SK-N-SH (cell line): ENCODE results near the gene COMMD10. TPM values are rescaled to one million over a fixed set of nuclear protein-coding genes. Genes with fewer than 3 reads are reported as not detected.

Experiments used
- CTCF ChIA-PET: fragments of 300-600, 350-600 bp; formaldehyde crosslinking; extraction: SDS; loops from one replicate; lab custom pipeline; 2021; lab: Yijun Ruan, JAX
- POLR2A ChIA-PET: fragments of 350-600 bp; sonication (Branson Sonifier 250); formaldehyde crosslinking; extraction: SDS; loops from one replicate; lab custom pipeline; 2020; ENCODE audit warnings: antibody characterized with exemption, inconsistent platforms; lab: Yijun Ruan, JAX
- DNase-seq: peaks from one replicate; pipeline ENCODE4 v3.0.0; 2012
- H2AFZ ChIP-seq: fragments of 200-600 bp; sonication (generic); 2 replicates; pipeline ENCODE4 v1.8.1; 2016; ENCODE audit warnings: antibody characterized with exemption, mild to moderate bottlenecking, low read depth
- H3F3A ChIP-seq: fragments of 200-600 bp; sonication (generic); replicated peaks from 2 replicates; pipeline ENCODE3; 2016; ENCODE audit warnings: antibody characterized with exemption, mild to moderate bottlenecking; ENCODE audit not compliant: insufficient read depth
- H3K27ac ChIP-seq, 2 experiments: fragments of 200-500 bp in 1 of 2; fragments of 200-600 bp in 1 of 2; sonication (Bioruptor generic) in 1 of 2; sonication (generic), shearing (Covaris generic) in 1 of 2; 2 replicates each; pipeline versions ENCODE4 v1.5.1 to v1.6.1; 2014 to 2016; ENCODE audit warnings: low read depth in 2 of 2, inconsistent platforms in 1 of 2, low read length in 1 of 2, mild to moderate bottlenecking in 1 of 2, mixed read lengths in 1 of 2
- H3K27me3 ChIP-seq: fragments of 200-600 bp; sonication (generic), shearing (Covaris generic); 2 replicates; pipeline ENCODE4 v1.6.1; 2016; ENCODE audit warnings: mixed run types; ENCODE audit not compliant: insufficient read depth
- H3K36me3 ChIP-seq, 2 experiments: fragments of 200-500 bp in 1 of 2; fragments of 200-600 bp in 1 of 2; sonication (Bioruptor generic) in 1 of 2; sonication (generic) in 1 of 2; replicated peaks in 1 of 2; 2 replicates each; pipeline versions ENCODE3 to v1.5.1; 2014 to 2016; ENCODE audit warnings: low read length in 1 of 2, mild to moderate bottlenecking in 1 of 2; ENCODE audit not compliant: insufficient read depth in 2 of 2, control insufficient read depth in 1 of 2
- H3K4me1 ChIP-seq, 2 experiments: fragments of 200-500 bp in 1 of 2; fragments of 200-600 bp in 1 of 2; sonication (Bioruptor generic) in 1 of 2; sonication (generic), shearing (Covaris generic) in 1 of 2; 2 replicates each; pipeline versions ENCODE4 v1.5.1 to v1.6.1; 2014 to 2016; ENCODE audit warnings: low read depth in 1 of 2, low read length in 1 of 2, mixed run types in 1 of 2; ENCODE audit not compliant: insufficient read depth in 2 of 2, control insufficient read depth in 1 of 2
- H3K4me2 ChIP-seq: fragments of 200-600 bp; sonication (generic), shearing (Covaris generic); 2 replicates; pipeline ENCODE4 v1.6.1; 2017; ENCODE audit warnings: mixed run types
- H3K4me3 ChIP-seq, 2 experiments: fragments of 200-500 bp in 1 of 2; fragments of 200-600 bp in 1 of 2; sonication (Bioruptor generic) in 1 of 2; sonication (generic), shearing (Covaris generic) in 1 of 2; 2 replicates each; pipeline versions ENCODE4 v1.5.1 to v1.8.1; 2014 to 2016; ENCODE audit warnings: low read depth in 2 of 2, inconsistent platforms in 1 of 2, low read length in 1 of 2, mild to moderate bottlenecking in 1 of 2, mixed read lengths in 1 of 2, moderate library complexity in 1 of 2
- H3K79me2 ChIP-seq: fragments of 200-600 bp; sonication (generic); 2 replicates; pipeline ENCODE4 v1.8.1; 2017; ENCODE audit warnings: mild to moderate bottlenecking; ENCODE audit not compliant: insufficient read depth
- H3K9ac ChIP-seq: fragments of 200-600 bp; sonication (generic); 2 replicates; pipeline ENCODE4 v1.6.1; 2017; ENCODE audit warnings: mixed run types
- H3K9me2 ChIP-seq: fragments of 200-600 bp; sonication (generic); 2 replicates; pipeline ENCODE4 v1.6.1; 2017; ENCODE audit warnings: mixed run types
- H3K9me3 ChIP-seq: fragments of 200-600 bp; sonication (generic); 2 replicates; pipeline ENCODE4 v1.6.1; 2017; ENCODE audit warnings: mixed run types, mild to moderate bottlenecking, moderate library complexity
- H4K20me1 ChIP-seq: fragments of 200-600 bp; sonication (generic); 2 replicates; pipeline ENCODE4 v1.6.1; 2017; ENCODE audit warnings: mild to moderate bottlenecking, mixed run types; ENCODE audit not compliant: insufficient read depth
- EP300 ChIP-seq, 2 experiments: IDR thresholded peaks; 2 replicates each; pipeline versions ENCODE4 v1.4.0 to v1.6.1; 2012; ENCODE audit warnings: borderline replicate concordance in 1 of 2, low read depth in 1 of 2, low read length in 1 of 2
- EZH2phosphoT487 ChIP-seq: fragments of 200-600 bp; sonication (generic); IDR thresholded peaks from 2 replicates; pipeline ENCODE4 v1.6.1; 2017; ENCODE audit warnings: low read depth, mixed run types, mild to moderate bottlenecking, antibody characterized with exemption, moderate library complexity, borderline replicate concordance
- FOXM1 ChIP-seq: IDR thresholded peaks from 2 replicates; pipeline ENCODE4 v1.4.0; 2012; ENCODE audit warnings: low read depth, mild to moderate bottlenecking
- GATA2 ChIP-seq: sonication (generic); formaldehyde crosslinking; IDR thresholded peaks from 2 replicates; pipeline ENCODE4 v1.5.0; 2020; ENCODE audit warnings: mild to moderate bottlenecking, missing genetic modification reagents
- MEF2A ChIP-seq: IDR thresholded peaks from 2 replicates; pipeline ENCODE4 v1.4.0; 2012; ENCODE audit warnings: low read depth, borderline replicate concordance
- RFX5 ChIP-seq: IDR thresholded peaks from 2 replicates; pipeline ENCODE4 v1.6.1; 2012; ENCODE audit warnings: mild to moderate bottlenecking, improper control_type of control experiment, low read length
- SMC3 ChIP-seq: IDR thresholded peaks from 2 replicates; pipeline ENCODE4 v1.6.1; 2012; ENCODE audit warnings: low read depth, low read length, improper control_type of control experiment
- TAF1 ChIP-seq: IDR thresholded peaks from 2 replicates; pipeline ENCODE4 v1.6.1; 2012; ENCODE audit warnings: low read depth, mild to moderate bottlenecking, low read length, moderate library complexity, borderline replicate concordance
- TCF12 ChIP-seq: IDR thresholded peaks from 2 replicates; pipeline ENCODE4 v1.4.0; 2012
- TEAD4 ChIP-seq: IDR thresholded peaks from 2 replicates; pipeline ENCODE4 v1.4.0; 2012; ENCODE audit warnings: mild to moderate bottlenecking, borderline replicate concordance; ENCODE audit not compliant: insufficient read depth
- USF1 ChIP-seq: IDR thresholded peaks from 2 replicates; pipeline ENCODE4 v1.4.0; 2012; ENCODE audit warnings: low read depth, borderline replicate concordance
- WGBS: methylation state at CpG from one replicate; pipeline ENCODE4 v1.1.6; 2017; ENCODE audit warnings: low lambda C conversion rate; 5-methylcytosine and 5-hydroxymethylcytosine counted together
- polyA plus RNA-seq, 3 experiments: library from polyadenylated mRNA; depleted of rRNA; stranded (reverse); fragments of >200 nt; gene quantifications; 2 replicates each; pipeline ENCODE4 v1.2.3, GENCODE V29; 2012
- TF ChIP-seq, protein P1 (sequence below): fragments of 150-350 bp; IDR thresholded peaks from 2 replicates; pipeline ENCODE4 v1.6.1; 2016; ENCODE audit warnings: mild to moderate bottlenecking, low read depth, low read length

COMMD10 gene
- polyA plus RNA-seq, 1 of the 3 experiments (the other 2 are of a cell fraction) = 9.4 TPM

GRCh38 chr5:116071211-116071610 is 13.6 kb upstream of the COMMD10 start:
- Histone ChIP-seq H3K9ac (no peak overlapping the region), H3K4me2 (no peak overlapping the region), H4K20me1 (no peaks in the 10 kb centered on the region), H3K9me3 (no peaks in the 10 kb centered on the region), H3K4me1 (no peaks in the 10 kb centered on the region; a peak in 1 of 4 replicates), H3F3A (no peaks in the 10 kb centered on the region), H3K9me2 (no peaks in the 10 kb centered on the region), H3K36me3 (no peaks in the 10 kb centered on the region), H3K27me3 (no peaks in the 10 kb centered on the region), H3K4me3 (no peak overlapping the region), H2AFZ (no peak overlapping the region)
- DNase-seq = no peak
- ChIA-PET CTCF (interaction anchor here (1.2 to 1.8 kb wide), 2 partner anchors 183 to 436 kb away, joined by 3 to 4 read pairs; no protein-coding TSS in a partner anchor), POLR2A (no interaction called here)
- TF ChIP-seq TEAD4 (no peak), SMC3 (no peak), USF1 (no peak), RFX5 (no peak), TAF1 (no peak)
- TF ChIP-seq, protein P1, sequence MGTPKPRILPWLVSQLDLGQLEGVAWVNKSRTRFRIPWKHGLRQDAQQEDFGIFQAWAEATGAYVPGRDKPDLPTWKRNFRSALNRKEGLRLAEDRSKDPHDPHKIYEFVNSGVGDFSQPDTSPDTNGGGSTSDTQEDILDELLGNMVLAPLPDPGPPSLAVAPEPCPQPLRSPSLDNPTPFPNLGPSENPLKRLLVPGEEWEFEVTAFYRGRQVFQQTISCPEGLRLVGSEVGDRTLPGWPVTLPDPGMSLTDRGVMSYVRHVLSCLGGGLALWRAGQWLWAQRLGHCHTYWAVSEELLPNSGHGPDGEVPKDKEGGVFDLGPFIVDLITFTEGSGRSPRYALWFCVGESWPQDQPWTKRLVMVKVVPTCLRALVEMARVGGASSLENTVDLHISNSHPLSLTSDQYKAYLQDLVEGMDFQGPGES = no peak
- TF ChIP-seq, all 33 proteins: peak for 0
- no peaks in the 10 kb centered on the region for H3K79me2 ChIP-seq
- 93% methylated on average over 1 of the region's 1 CpG for WGBS
- no peak overlapping the region for H3K27ac ChIP-seq

DNA sequence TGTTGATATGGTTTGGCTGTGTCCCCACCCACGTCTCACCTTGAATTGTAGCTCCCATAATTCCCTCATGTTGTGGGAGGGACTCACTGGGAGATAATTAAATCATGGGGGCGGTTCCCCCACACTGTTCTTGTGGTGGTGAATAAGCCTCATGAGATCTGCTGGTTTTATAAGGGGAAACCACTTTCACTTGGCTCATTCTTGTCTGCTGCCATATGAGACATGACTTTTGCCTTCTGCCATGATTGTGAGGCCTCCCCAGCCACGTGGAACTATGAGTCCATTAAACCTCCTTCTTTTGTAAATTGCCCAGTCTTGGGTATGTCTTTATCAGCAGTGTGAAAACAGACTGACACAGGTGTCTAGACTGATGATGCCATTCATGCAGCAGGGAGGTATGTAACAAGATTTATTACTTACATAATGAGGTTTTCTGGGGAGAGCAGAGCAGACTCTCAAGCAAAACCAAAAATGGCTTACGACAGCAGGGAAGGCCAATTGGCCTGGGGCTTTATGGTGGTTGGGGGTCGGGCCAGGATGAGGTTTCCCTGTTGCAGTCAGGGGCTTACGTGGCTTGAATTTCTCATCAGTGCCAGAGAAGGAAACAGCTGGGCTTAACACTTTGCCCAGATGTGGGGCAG is 9.5 kb upstream of the COMMD10 start:
- no peaks in the 10 kb centered on the region for H3F3A ChIP-seq
- H3K9me3 ChIP-seq = no peaks in the 10 kb centered on the region
- no peaks in the 10 kb centered on the region; a peak in 1 of 4 replicates for H3K4me1 ChIP-seq
- H2AFZ ChIP-seq = no peak overlapping the region
- H3K27me3 ChIP-seq = no peaks in the 10 kb centered on the region
- ChIA-PET POLR2A (no interaction called here), CTCF (no interaction called here)
- H3K4me2 ChIP-seq = no peak overlapping the region
- no peaks in the 10 kb centered on the region for H3K36me3 ChIP-seq
- no peaks in the 10 kb centered on the region for H4K20me1 ChIP-seq
- WGBS = 52% methylated on average over 6 of the region's 6 CpGs
- TF ChIP-seq GATA2 (CRISPR knock-in tag) (no peak), FOXM1 (no peak), SMC3 (no peak), TCF12 (no peak), EP300 (IDR thresholded peaks at IDR 0.05; ENCODE audit: borderline replicate concordance in 1 of 2, low read depth in 1 of 2, low read length in 1 of 2) (no peak), MEF2A (no peak), EZH2phosphoT487 (no peak)
- no peaks in the 10 kb centered on the region for H3K79me2 ChIP-seq
- H3K27ac ChIP-seq = no peak overlapping the region
- no peak overlapping the region for H3K9ac ChIP-seq
- DNase-seq = no peak
- H3K9me2 ChIP-seq = no peaks in the 10 kb centered on the region
- no peak overlapping the region for H3K4me3 ChIP-seq
